ENCODE results near the gene RNF115.

DNA sequence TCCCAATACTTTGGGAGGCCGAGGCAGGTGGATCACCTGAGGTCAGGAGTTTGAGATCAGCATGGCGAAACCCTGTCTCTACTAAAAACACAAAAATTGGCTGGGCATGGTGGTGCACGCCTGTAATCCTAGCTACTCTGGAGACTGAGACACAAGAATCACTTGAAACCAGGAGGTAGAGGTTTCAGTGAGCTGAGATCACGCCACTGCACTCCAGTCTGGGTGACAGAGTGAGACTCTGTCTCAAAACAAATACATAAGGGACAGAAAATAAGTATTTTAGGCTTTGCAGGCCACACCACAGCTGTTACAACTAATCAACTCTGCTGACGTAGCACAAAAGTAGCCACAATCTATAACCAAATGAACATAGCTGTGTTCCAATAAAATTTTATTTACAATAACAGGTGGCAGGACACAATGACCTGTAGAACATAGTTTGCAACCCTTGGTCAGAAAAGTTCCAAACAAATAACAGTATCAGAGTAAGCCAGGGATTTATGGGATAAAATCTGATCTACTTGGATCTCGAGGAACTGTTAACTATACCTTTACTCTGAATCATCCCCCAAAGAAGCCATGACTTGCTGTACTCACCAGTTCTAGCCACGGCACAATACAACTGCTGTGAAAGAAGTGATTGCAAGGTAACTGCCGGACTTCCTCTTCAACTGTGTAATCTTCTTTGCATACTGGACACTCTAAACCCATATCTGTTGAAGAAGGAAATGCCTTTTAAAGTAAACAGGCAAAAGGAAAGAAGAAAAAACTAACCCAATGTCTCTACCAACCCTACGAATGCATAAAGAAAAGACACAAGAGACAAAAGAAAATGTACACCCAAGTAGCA, 76.3 kb downstream of the RNF115 start:
- TF ChIP-seq, protein P1, sequence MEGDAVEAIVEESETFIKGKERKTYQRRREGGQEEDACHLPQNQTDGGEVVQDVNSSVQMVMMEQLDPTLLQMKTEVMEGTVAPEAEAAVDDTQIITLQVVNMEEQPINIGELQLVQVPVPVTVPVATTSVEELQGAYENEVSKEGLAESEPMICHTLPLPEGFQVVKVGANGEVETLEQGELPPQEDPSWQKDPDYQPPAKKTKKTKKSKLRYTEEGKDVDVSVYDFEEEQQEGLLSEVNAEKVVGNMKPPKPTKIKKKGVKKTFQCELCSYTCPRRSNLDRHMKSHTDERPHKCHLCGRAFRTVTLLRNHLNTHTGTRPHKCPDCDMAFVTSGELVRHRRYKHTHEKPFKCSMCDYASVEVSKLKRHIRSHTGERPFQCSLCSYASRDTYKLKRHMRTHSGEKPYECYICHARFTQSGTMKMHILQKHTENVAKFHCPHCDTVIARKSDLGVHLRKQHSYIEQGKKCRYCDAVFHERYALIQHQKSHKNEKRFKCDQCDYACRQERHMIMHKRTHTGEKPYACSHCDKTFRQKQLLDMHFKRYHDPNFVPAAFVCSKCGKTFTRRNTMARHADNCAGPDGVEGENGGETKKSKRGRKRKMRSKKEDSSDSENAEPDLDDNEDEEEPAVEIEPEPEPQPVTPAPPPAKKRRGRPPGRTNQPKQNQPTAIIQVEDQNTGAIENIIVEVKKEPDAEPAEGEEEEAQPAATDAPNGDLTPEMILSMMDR (IDR thresholded peaks at IDR 0.05): no peak
- TF ChIP-seq POLR2A (IDR thresholded peaks at IDR 0.05): no peak

Measured in lower leg skin (tissue), 3 donors.